Fibroblast of the conjunctiva (primary cell): ENCODE data around the gene RNF152.
A peak's percentile ranks its signal among the peaks of the same experiment; 100 is the strongest.

ENCODE experiments used
- DNase-seq: peaks from one replicate; pipeline ENCODE4 v3.0.0-alpha.2; 2010; ENCODE audit warnings: low read depth

RNF152 gene

DNA sequence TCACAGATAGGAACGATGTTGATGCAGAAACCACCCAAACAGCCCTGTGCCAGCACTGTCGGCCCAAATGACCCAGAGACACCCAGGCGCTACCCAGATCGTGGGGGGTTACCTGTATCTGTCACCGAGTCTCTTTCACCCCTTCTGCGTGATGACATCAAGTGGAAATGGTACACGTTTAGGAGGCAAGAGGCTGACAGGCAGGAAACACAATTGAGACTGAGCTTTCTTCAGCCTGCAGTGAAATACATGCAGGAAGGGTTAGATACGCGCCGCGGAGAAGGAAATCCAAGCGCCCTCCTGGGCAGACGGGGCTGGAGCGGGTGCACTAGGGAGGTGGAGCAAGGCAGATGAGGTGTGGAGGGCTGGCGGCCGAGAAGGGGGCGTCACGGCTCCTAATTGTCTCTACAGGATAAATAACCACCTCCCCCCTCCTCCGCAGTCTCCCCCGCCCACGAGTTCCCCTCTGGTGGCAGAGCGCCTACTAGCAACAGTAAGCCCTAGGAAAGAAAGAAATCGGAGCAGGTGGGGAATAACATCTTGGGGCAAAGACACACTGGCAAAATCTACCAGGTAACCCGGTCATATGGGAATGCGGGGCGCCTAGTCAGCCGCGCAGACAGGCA lies at the start of gene RNF152:
Gene RNF152, minus strand, starts transcription at position 325 of the 626 bp plus-strand sequence. CDS start 76,544 bp downstream, outside the sequence.
- no peak for DNase-seq

- no peak for DNase-seq
These were observed 49.2 kb upstream of the RNF152 start for GRCh38 chr18:61941948-61942471.

- no peak for DNase-seq
These were observed 46.4 kb upstream of the RNF152 start for GRCh38 chr18:61939046-61939674.

GRCh38 chr18:61935362-61935761 lies 42.6 kb upstream of the RNF152 start:
- no peak for DNase-seq

DNA sequence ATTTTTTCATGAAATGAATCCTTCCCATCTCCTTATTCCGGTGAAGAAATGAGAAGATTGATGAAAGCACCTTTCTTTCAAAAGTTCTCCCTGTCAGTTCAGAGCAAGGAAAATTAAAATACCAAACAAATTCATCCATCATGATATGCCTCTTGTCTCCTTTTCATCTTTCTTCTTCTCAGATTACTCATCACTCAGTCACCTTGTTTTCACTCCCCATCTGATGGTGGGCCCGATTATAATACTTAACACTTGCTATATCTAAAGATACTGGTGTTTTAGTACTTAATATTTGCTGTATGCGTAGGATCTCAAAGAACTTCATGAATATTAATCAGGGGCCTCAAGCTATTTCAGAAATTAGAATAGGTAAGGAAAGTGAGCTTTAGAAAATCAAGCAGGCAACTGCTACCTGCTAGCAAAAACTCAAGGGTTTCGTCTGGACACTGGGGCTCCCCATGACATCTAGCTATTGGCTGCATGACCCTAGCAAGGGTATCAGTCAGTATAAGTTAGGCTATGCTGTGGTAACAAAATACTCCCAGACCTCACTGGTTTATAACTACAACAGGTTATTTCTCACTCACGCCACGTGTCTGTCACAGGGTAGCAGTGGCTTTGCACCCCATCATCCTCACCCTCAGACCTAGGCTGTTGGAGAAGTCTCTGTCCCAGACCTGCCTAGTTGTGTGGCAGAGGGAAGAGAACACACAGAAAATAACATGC lies 39.0 kb upstream of the RNF152 start:
- no peak for DNase-seq

- no peak for DNase-seq
These were observed 37.3 kb upstream of the RNF152 start for GRCh38 chr18:61929881-61930640.

GRCh38 chr18:61926532-61926931 lies 33.7 kb upstream of the RNF152 start:
- DNase-seq = no peak

GRCh38 chr18:61924550-61924949 lies 31.7 kb upstream of the RNF152 start:
- DNase-seq = no peak

- no peak for DNase-seq
These were observed 29.6 kb upstream of the RNF152 start for GRCh38 chr18:61922435-61922834.

GRCh38 chr18:61921621-61922235 lies 28.9 kb upstream of the RNF152 start:
- no peak for DNase-seq

- DNase-seq = no peak
These were observed 25.0 kb upstream of the RNF152 start for GRCh38 chr18:61917818-61918217.

GRCh38 chr18:61912476-61912875 lies 19.7 kb upstream of the RNF152 start:
- no peak for DNase-seq

DNA sequence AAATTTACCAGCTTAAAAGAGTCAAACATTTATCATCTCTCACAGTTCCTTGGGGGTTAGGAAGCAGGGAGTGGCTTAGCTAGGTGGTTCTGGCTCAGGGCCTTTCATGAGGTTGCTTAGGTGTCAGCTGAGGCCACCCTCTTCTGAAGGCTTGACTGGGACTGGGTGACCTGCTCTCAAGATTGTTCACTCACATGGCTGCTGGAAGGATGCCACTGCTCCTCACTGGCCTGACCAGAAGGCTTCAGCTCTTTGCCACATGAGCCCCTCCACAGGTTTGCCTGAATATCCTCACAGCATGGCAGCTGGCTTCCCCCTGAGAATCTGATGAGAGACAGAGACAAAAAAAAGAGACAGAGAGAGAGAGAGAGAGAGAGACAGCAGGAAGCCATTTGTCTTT lies 17.3 kb upstream of the RNF152 start:
- no peak for DNase-seq

DNA sequence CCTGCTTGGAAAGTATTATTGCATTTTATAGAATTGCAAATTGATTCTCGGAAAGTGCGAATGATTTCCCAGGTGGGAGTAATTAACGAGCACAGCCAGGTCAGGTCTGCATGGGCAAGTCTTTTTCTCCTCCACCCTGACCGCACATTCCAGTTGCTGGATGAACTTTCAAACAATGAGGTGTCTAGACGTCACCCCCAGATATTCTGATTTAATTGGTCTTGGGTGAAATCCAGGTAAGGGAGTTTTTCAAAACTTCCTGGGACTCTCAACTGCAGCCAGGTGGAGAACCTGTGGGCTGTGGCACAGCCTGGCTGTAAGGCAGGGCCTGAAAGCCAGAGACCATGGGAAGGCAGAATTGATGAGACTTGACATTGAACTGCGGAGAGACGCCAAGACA lies 15.9 kb upstream of the RNF152 start:
- no peak for DNase-seq

DNA sequence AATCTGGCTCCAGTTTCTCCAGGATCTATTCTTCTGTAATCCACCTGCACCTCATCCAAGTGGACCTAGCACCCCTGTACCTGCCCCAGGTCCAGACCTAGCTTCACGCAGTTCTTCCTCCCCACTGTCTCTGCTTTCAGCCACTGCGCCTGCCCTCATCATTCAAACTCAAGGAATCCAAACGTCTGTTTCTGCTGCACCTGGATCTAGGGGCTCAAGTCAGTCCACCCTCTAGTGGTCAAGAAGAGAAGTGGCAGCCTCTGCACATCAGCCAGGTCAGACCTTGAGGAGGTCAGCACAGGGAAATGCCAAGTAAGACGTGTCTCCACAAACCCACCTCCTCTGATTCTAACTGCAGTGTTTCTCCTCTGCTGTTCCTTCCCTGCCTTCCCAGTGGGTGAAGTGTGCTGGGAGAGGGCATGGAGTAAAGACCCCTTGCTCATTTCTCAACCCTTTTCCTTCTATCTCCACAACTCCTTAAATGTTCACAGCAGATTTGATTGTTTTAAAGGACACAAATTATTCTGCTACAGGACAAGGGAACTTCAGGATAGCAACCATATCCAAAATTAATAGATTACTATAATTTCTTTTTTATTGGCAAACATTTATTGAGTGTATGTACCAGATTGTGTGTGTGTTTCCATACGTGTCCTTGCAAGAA lies 8.6 kb upstream of the RNF152 start:
- DNase-seq = peak; percentile 26

DNA sequence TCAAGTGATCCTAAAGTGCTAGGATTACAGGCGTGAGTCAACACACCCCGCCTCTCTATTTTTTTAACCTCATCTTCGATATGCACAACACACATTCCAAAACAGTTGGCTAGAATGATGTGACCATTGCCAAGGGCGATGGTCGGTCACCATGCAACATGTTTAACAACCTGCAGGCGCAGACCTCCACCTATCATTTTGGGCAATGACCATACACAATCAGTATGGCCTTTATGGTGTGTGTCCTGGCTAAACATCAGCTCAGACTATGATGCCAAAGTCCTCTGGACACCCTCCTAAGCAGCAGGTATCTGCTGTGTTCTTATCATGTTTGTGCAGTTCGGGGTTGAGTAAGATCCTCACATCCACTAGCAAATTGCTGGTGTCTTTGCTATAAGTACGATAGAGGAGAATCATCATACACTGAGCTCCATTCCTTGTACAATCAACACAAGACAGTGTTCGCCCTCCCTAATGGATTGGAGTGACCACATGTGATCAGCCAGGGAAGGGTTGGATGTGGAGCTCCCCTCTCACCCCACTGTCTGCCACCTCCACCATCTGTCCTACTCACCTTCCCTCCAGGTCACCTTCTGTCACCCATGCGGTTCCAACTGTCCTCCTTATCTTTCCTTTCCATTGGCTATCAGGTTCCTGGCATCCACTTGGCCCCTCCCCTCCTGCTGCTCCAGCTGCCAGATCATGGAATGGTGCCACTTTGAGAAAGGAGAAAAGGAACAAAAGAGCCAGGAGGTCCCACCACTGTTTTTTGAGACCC lies 7.9 kb upstream of the RNF152 start:
- DNase-seq = no peak

DNA sequence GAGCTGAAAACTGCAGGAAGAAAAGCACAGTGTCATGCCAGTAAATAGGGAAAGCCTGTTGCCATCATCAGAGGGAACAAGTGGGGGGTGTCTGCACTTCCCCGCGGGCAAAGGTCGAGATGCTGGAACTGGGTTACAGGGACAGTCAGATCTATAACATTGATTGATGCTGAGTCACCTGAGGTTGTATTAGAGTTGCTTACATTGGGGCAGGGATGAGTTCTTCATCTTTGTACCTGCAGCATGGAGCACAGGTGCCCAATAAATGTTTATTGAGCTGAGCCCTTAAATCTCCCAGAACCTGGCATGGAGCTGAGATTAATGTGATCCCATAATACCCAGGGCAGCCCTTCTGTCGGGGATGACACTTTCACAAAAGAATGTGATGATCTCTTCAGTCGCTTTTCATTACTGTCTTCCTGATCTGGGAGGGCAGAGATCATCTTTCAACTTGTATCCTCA lies 5.9 kb upstream of the RNF152 start:
- no peak for DNase-seq

DNA sequence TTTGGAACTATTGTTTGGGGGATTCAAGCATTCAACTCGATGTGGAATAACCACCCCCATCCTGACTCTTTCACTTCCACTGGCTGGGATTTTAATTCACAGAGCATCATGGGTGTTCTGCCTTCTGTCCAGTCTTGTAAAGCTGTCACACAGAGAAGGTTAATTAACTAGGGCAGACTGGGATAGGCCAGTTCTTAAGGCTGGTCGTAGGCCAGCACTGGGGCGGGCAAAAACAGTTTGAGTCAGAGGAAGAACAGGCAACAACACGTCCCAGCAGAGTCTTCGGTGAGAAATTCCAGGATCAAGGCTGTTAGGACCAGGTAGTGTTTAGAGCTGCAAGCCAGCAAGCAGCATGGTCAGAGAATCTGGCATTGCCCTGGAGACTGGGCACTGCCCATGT lies 4.0 kb upstream of the RNF152 start:
- DNase-seq = no peak

- no peak for DNase-seq
These were observed 3.3 kb upstream of the RNF152 start for GRCh38 chr18:61896118-61896517.

DNA sequence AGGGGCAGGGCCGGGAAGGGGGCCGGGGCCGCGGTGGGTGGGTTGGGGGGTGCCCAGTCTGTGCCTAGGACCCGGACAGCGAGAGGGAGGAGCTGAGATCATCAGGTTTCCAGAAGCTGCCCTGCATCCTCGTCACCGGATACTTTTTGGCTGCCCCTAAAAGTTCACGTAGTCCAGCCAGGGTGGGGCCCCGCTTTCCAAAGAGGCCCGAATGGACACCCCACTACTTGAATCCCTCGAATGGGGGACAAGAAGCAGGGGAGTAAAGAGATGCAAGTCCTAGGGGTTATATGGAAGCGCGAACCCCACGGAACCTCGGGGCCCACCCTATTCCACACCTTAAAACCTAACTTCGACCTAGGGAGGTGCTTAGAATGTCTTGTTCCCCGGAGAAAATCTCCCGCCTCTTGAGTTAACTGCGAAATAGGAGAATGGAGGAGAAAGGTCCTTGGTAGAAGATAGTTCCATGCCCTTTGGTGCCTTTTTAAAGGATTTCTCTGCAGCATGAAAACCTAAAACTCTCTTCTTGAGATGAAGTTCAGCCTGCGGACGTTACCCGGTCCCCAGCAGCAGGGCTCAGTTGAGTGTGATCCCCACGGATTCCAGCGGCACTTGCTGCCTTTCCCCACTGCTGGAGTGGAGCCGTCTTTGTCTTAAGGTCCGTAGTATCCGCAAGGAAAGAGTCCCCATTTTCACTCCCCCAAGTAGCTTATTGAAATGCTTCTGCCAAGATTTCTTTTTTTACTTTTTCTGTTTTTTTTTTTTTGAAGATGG lies 2.1 kb upstream of the RNF152 start:
- no peak for DNase-seq
